NOMO-1 (cell line): ENCODE data around the gene AGPAT3.
A peak's percentile ranks its signal among the peaks of the same experiment; 100 is the strongest.
"Not testable (repeated sequence)": the region's sequence is repeated elsewhere in the genome, so short reads cannot be mapped to it uniquely, and the experiment has no call there.

Experiments
- DNase-seq, 2 experiments: peaks; one replicate each; lab custom pipeline; 2025; ENCODE audit not compliant: unreplicated experiment in 2 of 2; lab: John Stamatoyannopoulos, UW

AGPAT3 gene, protein sequence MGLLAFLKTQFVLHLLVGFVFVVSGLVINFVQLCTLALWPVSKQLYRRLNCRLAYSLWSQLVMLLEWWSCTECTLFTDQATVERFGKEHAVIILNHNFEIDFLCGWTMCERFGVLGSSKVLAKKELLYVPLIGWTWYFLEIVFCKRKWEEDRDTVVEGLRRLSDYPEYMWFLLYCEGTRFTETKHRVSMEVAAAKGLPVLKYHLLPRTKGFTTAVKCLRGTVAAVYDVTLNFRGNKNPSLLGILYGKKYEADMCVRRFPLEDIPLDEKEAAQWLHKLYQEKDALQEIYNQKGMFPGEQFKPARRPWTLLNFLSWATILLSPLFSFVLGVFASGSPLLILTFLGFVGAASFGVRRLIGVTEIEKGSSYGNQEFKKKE

DNA sequence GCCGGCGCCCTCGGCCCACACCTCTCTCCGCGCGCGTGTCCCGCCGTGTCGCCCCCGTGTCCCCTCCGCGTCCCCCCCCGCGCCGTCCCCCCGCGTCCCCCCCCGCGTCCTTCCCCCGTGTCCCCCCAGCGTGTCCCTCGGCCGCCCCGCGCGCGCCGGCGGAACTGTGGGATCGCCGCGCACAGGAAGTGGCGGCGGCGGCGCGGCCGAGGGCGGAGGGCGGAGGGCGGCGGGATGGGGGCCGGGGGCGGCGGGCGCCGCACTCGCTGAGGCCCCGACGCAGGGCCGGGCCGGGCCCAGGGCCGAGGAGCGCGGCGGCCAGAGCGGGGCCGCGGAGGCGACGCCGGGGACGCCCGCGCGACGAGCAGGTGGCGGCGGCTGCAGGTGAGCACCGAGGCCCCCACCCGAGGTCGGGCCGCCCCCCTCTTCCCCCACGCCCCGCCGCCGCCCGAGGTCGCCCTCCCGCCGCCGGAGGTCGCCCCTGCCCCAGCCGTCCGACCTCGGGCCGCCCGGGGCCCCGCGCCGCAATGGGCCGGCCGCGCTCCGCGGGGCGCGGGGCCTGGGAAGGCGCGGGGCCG, at the start of gene AGPAT3:
AGPAT3 (plus strand) TSS at position 262 of the 578 bp plus-strand sequence. CDS start 94,459 bp downstream, outside the sequence.
- peak in 1 of 2 experiments; percentile 14 for DNase-seq

DNA sequence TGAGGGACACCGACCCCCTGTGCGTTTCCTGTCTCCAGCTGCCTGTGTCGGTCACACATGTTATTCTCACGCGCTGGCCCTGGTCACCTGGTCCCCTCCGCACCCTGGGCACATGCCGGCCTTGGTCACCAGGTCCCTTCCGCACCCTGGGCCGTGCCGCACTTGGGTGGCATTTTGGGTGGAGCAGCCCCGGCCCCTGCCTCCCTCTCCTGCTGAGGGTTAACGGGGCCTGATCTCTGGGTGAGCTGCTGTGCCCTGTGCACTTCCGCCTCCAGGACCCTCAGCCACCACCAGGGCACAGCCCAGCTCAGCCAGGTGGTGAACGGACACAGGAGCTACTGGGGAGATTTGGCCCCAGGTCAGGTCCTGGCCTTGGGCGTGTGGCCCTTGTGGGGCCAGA, 49.0 kb upstream of the AGPAT3 start:
- DNase-seq, result no peak

DNA sequence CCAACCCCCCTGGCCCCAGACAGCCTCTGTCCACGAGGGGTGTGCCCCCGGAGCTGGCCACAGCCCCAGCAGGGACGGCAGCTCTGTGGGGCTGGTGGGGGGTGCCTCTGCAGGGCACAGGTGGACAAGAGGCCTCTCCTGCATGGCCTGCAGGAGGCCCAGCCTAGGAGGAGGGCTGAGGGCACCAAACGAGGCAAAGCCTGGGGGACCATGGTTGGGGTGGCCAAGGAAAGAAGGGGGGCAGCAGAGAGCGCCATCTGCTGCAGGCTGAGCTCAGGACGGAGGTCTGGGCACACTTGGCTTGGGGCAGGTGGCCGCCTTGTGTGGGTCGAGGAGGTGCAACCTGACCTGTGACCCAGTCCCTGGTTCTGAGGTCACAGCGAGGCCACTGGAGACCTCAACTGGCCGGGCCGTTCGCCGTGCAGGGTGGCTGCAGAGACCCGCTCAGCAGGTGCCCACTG, 48.4 kb upstream of the AGPAT3 start:
- no peak for DNase-seq

DNA sequence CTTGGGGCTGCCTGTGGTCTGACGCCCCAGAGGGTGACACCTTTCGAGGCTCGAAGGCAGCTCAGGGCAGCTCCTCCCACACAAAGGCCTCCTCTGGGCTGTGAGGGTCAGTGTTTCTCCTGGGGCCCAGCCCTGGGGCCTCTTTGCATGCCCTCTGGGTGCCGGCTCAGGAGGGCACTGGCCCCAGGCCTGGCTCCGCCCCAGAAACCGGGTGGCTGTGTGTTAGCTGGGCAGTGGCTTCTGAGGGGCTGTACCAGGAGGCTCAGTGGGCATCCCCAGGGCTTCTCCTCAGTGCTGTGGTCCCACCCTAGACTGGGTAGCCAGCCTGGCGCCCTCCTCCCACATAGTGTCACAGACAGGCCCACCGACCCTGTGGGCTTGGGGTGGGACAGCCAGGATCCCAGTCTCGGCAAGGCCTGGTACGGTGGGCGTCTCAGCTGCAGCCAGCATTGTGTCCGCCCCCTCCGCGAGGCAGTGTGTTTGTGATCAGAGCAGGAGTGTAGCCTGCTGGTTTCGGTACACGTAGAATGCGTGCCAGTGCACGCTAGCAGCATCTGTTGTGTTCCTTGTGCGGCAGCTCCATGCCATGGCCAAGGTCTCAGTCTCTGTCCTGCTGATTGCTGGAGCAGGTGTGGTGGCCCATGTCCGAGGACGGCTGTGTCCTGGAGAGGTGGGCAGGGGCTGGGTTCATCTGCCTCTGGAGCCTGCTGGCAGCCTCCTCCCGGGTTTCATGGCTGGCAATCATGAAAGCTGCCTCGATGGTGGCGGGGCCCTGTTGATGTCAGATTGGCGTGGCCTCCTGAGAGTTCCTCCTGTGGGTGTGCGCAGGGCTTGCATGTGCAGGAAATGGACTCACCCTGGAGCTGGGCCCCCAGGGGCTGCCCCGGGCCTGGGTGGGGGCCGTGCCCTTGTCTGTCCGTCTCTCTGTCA, 47.6 kb upstream of the AGPAT3 start:
- peak in 1 of 2 experiments; percentile 21 for DNase-seq

DNA sequence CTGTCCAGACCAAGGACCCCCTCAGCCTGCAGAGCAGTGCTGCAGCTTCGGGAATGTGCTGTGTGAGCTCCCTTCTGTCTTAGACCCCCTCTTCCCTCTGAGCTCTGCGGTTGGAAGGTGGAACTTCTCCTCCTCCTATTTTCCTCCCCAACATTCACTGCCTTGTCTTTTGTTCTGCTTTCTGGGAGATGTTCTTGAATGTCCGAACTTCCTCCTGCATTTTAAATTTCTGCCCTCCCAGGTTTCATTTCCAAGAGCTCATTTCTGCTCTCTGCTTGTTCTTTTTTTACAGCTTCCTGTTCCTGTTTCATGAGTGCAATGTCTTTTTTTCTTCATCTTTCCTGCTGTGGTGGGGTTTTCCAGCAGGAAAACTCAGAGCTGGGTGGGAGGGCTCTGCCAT, 46.3 kb upstream of the AGPAT3 start:
- peak; percentile 75 to 86 for DNase-seq

DNA sequence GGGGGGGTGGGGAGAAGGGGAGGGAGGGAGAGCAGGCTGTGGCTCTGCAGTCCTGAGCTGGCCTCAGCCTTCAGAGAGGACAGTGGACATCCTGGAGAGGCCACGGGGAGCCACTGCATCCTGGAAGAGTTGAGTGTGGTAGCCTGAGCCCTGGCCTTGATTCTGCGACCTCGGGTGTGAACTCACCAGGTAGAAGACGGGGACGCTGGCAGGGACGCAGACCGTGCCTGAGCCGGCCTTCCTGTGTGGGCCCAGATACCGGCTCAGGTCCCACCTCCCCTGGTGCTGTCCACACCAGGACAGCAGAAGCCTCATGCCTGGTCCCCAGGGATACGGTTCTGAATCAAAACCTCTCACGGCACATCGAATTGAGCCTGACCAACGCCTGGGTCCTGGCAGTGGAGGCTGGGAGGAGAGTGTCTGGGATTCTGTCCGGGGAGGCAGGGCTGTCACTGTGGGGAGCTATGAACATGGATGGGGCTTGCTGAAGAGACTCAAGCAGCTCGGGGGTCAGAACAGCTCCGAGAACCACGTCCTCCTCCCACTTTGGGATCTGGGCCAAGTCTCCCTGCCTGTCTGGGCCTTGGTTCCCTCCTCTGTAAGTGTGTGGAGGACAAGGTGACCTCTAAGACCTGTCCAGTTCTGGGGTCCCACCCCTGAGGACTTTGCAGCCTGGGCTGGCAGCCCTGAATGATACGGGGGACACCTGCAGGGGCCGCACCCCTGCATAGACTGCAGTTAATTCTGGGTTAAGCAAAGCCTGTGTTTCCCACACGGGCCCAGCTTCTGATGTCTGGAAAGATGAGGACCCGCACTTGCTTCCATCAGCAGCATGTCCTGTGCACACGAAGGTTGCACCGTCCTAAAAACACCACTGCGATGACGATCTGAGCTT, 45.3 kb upstream of the AGPAT3 start:
- no peak for DNase-seq

DNA sequence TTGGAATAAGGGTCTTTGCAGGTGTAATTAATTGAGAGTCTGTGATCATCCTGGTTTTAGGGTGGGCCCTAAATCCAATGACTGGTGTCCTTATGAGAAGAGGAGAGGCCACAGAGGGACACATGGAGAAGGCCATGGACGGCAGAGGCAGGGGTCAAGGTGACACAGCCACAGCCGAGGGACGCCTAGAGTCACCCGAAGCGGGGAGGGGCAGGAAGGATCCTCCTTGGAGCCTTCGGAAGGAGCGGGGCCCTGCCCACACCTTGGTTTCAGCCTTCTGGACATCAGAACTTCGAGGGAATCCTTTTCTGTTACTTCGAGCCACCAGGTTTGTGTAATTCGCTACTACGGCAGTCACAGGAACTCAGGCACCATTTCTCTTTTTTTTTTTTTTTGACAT, 44.6 kb upstream of the AGPAT3 start:
- no peak for DNase-seq

DNA sequence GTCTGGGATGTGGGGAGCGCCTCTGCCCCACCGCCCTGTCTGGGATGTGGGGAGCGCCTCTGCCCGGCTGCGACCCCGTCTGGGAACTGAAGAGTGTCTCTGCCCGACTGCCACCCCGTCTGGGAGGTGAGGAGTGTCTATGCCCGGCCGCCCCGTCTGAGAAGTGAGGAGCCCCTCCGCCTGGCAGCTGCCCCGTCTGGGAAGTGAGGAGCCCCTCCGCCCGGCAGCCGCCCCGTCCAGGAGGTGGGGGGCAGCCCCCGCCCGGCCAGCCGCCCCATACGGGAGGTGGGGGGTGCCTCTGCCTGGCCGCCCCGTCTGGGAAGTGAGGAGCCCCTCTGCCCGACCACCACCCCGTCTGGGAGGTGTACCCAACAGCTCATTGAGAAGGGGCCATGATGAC, 42.9 kb upstream of the AGPAT3 start:
- DNase-seq, result not testable (repeated sequence)

DNA sequence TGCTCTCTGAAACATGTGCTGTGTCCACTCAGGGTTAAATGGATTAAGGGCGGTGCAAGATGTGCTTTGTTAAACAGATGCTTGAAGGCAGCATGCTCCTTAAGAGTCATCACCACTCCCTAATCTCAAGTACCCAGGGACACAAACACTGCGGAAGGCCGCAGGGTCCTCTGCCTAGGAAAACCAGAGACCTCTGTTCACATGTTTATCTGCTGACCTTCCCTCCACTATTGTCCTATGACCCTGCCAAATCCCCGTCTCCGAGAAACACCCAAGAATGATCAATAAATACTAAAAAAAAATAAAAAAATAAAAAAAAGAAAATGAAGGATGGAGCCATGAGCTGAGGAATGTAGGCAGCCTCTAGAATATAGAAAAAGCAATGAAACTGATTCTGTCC, 42.3 kb upstream of the AGPAT3 start:
- DNase-seq, result not testable (repeated sequence)

DNA sequence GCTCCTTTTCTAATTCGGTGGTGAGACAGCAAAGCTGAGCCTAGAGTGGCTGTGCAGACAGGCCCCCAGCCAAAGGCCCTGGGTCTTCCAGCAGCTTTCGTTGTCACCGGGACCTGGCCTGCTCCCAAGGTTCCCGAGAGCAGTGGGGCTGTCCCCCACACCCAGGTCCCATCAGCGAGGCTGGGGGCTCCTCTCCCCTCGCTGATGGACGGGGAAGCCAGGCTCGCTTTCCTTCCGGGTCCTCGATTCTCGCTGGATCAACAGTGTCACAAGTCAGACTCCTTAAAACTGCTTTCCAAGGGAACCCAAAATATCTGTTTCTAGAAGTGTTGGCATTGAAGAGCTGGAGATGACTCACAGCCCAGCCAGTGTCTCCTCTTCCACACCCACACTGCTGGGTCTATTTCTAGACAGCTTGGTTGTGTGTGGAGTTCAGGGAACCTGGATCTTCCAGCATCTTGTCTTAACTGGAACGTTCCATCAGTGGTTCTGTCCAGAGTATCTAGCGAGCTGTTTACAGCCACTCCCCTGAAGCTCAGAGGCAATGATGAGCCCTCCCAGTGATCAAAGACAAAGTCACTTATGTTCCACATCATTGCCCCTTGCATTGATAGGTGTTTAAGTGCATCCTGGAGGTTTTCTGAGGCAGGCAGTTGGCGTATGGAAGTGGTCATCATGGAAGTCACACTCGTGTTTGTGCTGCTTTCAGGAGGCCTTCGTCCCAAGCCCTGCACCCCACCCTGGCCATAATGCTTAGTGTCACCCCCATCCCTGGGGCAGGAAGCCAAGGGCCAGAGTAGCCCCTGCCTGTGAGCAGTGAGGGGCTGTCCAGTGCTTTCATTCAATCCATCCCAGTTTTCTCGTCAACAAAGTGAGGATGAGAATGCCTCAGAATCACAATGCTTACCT, 40.4 kb upstream of the AGPAT3 start:
- DNase-seq, result no peak

DNA sequence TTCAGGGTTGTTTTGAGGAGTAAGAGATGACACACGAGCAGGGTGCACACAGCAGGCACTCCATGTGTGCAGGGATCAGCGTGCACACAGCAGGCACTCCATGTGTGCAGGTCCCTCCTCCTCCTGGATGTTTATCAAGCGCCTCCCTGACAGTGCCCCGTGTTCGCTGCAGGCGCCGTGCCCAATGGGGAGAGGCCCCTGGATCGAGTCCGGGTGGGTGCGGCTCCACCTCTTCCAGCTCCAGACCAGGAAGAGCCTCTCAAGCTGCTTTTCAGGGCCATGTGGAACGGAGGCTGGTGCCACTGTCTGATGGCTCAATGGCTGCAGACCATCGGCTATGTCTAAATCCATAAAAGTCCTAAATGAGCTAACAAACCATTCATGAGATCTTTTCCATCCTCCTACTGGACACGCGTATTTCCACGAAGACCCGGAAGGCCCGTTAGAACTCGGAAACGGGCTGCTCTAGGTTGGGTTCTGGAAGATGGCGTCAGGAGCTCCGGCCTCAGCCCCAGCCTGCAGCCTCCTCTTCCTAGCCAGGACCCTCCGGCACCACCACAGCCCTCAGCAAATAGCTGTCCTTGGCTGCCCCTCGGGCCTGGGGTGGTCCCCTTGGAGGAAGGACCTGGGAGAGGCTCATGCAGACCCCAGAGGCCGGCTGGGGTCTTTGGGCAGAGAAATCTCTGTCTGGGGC, 39.6 kb upstream of the AGPAT3 start:
- no peak for DNase-seq

DNA sequence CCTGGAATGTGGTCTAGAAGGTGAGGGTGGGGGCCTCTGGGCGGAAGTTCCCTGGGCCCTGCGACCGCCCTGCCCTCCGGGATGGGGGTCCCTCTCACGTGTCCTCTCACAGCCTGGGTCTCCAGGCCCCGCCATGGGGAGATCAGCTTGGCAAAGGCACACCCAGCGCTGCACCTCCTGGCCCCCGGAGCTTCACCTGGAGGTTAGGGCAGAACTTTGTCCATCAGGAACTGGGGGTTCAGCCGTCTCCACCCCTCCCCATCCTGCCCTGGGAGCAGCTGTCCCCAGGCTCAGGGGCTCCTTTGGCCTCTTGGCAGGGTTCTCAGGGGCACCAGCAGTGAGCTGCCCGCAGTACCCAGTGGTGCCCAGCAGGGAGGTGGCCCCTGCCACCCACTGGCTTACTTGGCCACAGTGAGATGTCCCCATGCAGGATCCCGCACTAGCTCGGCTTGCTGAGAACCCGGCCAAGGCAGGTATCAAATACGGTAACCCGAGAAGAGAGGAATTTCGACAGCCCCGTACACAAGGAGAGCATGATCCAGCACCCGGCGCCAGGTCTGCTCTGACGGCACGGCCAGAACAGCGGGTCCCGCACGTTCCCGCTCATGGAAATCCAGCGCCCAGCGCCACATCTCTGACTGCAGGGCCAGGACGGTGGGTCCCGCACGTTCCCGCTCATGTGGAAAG, 38.9 kb upstream of the AGPAT3 start:
- DNase-seq, result no peak

DNA sequence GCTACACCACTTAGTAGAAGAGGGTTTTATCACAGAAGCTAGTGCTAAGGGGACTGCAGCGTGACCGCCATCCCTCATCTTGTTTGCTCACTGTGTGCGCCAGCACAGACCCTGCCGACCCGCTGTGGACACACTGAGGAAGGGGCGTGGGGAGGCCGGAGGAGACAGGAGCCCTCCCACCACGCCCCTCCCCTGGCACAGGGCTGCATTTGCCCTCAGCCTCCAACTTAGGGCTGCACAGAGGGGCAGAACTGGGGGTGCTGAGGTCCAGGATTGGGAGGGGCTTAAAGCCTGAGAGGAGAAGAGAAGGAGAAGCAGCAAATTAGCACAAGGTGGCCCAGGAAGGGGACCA, 38.4 kb upstream of the AGPAT3 start:
- DNase-seq, result no peak

DNA sequence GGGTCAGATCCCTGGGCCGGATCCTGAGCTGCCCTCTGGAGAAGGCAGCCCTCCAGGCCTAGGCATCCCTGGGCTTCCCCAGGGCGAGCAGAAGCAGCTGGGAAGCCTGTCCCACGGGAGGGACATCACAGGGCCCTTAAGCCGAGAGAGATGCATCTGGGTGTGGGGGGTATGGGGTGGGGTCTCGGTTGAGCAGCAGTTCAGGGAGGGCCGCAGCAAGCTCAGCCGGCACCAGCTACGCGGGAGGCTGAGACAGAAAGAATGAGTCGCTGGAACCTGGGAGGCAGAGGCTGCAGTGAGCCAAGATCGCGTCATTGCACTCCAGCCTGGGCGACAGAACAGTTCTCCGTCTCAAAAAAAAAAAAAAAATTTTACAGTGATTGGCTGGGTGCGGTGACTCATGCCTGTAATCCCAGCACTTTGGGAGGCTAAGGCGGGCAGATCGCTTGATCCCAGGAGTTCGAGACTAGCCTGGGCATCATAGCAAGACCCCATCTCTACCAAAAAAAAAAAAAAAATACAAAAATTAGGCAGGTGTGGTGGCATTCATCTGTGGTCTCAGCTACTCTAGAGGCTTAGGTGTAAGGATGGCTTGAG, 37.9 kb upstream of the AGPAT3 start:
- no peak for DNase-seq

DNA sequence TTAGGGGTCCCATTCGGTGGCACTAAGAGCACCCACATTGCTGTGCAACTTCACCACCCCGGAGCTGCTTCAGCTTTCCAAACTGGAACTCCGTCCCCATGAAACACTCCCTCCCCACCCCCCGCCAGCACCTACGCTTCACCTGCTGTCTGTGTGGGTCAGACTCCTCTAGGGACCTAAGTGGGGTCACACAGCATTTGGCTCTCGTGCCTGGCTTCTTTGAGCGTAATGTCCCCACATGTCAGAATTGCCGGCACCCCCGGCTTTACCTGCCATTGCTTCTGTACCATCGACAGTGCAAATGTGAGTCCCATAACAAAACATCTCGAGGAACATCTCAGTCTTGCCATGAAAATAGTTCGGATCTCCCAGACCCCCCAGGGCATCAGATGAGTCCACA, 35.9 kb upstream of the AGPAT3 start:
- no peak for DNase-seq

DNA sequence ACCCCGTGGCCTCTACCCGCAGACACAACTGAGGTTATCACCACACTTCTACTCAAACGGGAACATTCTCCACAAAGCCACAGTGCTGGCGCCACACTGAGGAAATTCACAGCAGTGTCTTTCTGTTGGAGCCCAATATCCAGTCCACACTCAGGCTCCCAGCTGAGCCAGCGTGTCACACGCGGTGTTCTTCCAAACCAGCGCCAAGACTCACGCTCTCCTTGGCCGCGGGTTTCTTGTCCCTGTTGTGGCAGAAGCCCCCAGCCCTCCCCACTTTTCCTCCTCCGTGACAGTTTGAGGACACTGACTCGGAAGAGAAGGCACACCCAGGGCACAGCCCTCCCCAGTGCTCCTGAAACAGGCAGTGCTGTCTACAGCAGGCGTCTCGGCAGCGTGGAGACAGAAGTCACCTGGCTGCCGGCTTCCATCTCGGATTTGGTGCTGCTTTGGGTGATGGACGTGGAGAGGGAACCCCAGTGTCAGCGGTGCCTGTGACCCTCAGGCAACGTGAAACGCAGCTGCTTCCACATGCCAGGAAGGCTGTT, 35.4 kb upstream of the AGPAT3 start:
- peak; percentile 44 to 45 for DNase-seq

DNA sequence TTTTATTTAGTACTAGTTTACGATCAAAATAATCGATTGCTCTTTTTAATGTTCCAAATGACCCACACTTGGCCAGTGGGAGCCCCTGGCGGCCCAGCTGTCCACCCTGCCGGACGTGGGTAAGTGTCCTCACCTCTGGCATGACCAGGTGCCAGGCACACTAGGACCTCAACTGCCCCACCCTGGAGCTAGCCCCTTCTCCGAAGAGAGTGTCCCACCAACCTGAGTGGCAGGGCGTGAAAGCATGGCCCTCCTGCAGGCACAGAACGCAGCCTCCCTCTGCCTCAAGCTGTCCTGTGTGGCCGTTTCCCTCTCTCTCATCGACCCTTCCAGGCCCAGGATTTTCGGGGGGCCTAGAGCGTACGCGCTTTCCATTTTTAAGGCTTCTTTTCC, 32.9 kb upstream of the AGPAT3 start:
- DNase-seq, result no peak

DNA sequence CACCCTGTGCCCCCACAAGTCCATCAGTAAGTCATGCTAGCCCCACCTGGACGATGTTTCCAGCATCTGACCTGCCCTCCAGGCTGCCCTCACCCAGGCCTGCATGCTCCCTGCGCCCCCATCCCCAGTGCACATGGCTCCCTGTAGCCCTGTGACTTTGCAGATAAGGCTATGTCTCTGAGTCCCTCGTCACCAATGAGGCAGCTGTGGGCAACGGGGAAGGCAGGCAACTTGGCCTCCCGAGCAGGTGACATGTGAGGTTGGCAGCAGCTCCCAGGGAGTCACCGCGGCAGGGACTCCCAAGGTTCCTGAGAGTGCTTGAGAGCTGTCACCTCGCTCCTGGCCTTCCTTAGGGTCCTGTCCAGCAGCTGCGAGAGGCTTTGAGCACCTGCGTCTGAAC, 32.4 kb upstream of the AGPAT3 start:
- no peak for DNase-seq
